Caco-2 (cell line): ENCODE results near the gene SLC11A1. TPM values are rescaled to one million over a fixed set of nuclear protein-coding genes. Genes with fewer than 3 reads are reported as not detected.

Experiments
- BruUV-seq: library from RNA; stranded (reverse); fragments of 400-500 nt; replicated peaks from 2 replicates; lab custom pipeline; 2021; lab: Mats Ljungman, UMichigan
- CTCF ChIA-PET: fragments of 300-600 bp; sonication (Branson Sonifier 250); formaldehyde crosslinking; loops from one replicate; lab custom pipeline; 2022; ENCODE audit warnings: antibody characterized with exemption; lab: Charles Lee
- POLR2A ChIA-PET: fragments of 300-600 bp; sonication (Branson Sonifier 250); formaldehyde crosslinking; loops from one replicate; lab custom pipeline; 2022; ENCODE audit warnings: antibody characterized with exemption; lab: Charles Lee
- DNase-seq, 2 experiments: peaks; one replicate each; pipeline versions ENCODE4 v3.0.0 to v3.0.0-alpha.2; 2020 to 2022
- H3K27me3 ChIP-seq: replicated peaks from 2 replicates; pipeline ENCODE4 v1.6.0; 2011; ENCODE audit warnings: low read length; ENCODE audit not compliant: control insufficient read depth, insufficient read depth
- H3K36me3 ChIP-seq: 2 replicates; pipeline ENCODE4 v1.5.1; 2011; ENCODE audit warnings: low read length; ENCODE audit not compliant: control insufficient read depth, insufficient read depth
- H3K4me1 ChIP-seq: fragments of 250-450 bp; sonication (Bioruptor Pico); 2 replicates; pipeline ENCODE4 v1.5.1; 2020; ENCODE audit warnings: mild to moderate bottlenecking
- H3K4me3 ChIP-seq: 2 replicates; pipeline ENCODE4 v1.5.1; 2011; ENCODE audit warnings: low read depth, mild to moderate bottlenecking, control low read depth, low read length
- H3K9me3 ChIP-seq: fragments of 250-450 bp; sonication (Bioruptor Pico); 2 replicates; pipeline ENCODE4 v1.5.1; 2020; ENCODE audit warnings: mild to moderate bottlenecking, moderate library complexity
- H3K27ac Mint-ChIP-seq: one replicate; pipeline ENCODE4 v1.8.0; 2022; ENCODE audit warnings: mixed read lengths; ENCODE audit not compliant: unreplicated experiment
- H3K27me3 Mint-ChIP-seq: one replicate; pipeline ENCODE4 v1.8.0; 2022; ENCODE audit warnings: mixed read lengths; ENCODE audit not compliant: insufficient read depth, unreplicated experiment
- H3K36me3 Mint-ChIP-seq: one replicate; pipeline ENCODE4 v1.8.0; 2022; ENCODE audit warnings: mild to moderate bottlenecking, mixed read lengths; ENCODE audit not compliant: insufficient read depth, unreplicated experiment
- H3K4me1 Mint-ChIP-seq: one replicate; pipeline ENCODE4 v1.8.0; 2022; ENCODE audit warnings: low read depth, mixed read lengths; ENCODE audit not compliant: unreplicated experiment
- H3K4me3 Mint-ChIP-seq: one replicate; pipeline ENCODE4 v1.8.0; 2022; ENCODE audit warnings: mild to moderate bottlenecking, moderate library complexity, mixed read lengths; ENCODE audit not compliant: unreplicated experiment
- H3K9me3 Mint-ChIP-seq: one replicate; pipeline ENCODE4 v1.8.0; 2022; ENCODE audit warnings: mixed read lengths; ENCODE audit not compliant: unreplicated experiment
- CTCF ChIP-seq, 2 experiments: fragments of 200-600 bp in 1 of 2; IDR thresholded peaks; 1 replicate in 1 of 2; 2 replicates in 1 of 2; pipeline versions ENCODE4 v1.5.1 to v1.8.0; 2011 to 2022; ENCODE audit warnings: antibody characterized with exemption in 1 of 2, control low read depth in 1 of 2, inconsistent platforms in 1 of 2, low read depth in 1 of 2, low read length in 1 of 2, mild to moderate bottlenecking in 1 of 2, moderate library complexity in 1 of 2; ENCODE audit not compliant: insufficient read depth in 1 of 2, severe bottlenecking in 1 of 2, unreplicated experiment in 1 of 2
- intact Hi-C: fragments of 100-400 bp; cut with micrococcal nuclease; formaldehyde crosslinking; loops from one replicate; pipeline ENCODE4 v1.10.0; 2022; ENCODE audit not compliant: unreplicated experiment
- total RNA-seq: library from RNA; stranded (reverse); gene quantifications from 2 replicates; pipeline ENCODE4 v1.2.3, GENCODE V29; 2022

Gene SLC11A1
- total RNA-seq, 1 experiment from 2014 or later: 0.32 TPM

- Mint-ChIP-seq H3K9me3 (no peaks in the 10 kb centered on the region), H3K36me3 (peaks cover 78% of the 10 kb centered on the region), H3K4me3 (peak overlapping the region; percentile 98), H3K4me1 (peaks cover 38% of the 10 kb centered on the region), H3K27ac (peak overlapping the region; percentile 98), H3K27me3 (no peaks in the 10 kb centered on the region)
- Histone ChIP-seq H3K4me3 (peak overlapping the region; percentile 77), H3K9me3 (no peaks in the 10 kb centered on the region), H3K36me3 (no peaks in the 10 kb centered on the region), H3K4me1 (peaks cover 27% of the 10 kb centered on the region), H3K27me3 (no peaks in the 10 kb centered on the region)
- intact Hi-C loops: no loop called here
- DNase-seq: peak in 1 of 2 experiments; percentile 76
- ChIA-PET POLR2A (interaction anchor here (0.5 to 2.1 kb wide), 8 partner anchors 19 to 724 kb away, joined by 3 to 17 read pairs (median 4); partner anchors contain the start of genes AAMP, PNKD and VIL1), CTCF (interaction anchor here (0.6 to 2.0 kb wide), 7 partner anchors 31 to 148 kb away, joined by 3 to 7 read pairs (median 3); partner anchors contain the start of gene CATIP)
- no TSS peak for BruUV-seq
- TF ChIP-seq CTCF (IDR thresholded peaks at IDR 0.05; ENCODE audit: insufficient read depth in 1 of 2, low read depth in 1 of 2, low read length in 1 of 2, severe bottlenecking in 1 of 2, unreplicated experiment in 1 of 2): no peak
Observed at GRCh38 chr2:218400167-218400929, 18.3 kb downstream of the SLC11A1 start.

- H3K4me3 ChIP-seq: peak overlapping the region; percentile 77
- DNase-seq: peak; percentile 86 to 91
- Mint-ChIP-seq H3K36me3 (peaks cover 81% of the 10 kb centered on the region), H3K9me3 (no peaks in the 10 kb centered on the region), H3K27ac (peak overlapping the region; percentile 53), H3K4me3 (peak overlapping the region; percentile 98), H3K27me3 (no peaks in the 10 kb centered on the region), H3K4me1 (peaks cover 36% of the 10 kb centered on the region)
- no peaks in the 10 kb centered on the region for H3K9me3 ChIP-seq
- intact Hi-C loops: no loop called here
- peaks cover 30% of the 10 kb centered on the region for H3K4me1 ChIP-seq
- no peaks in the 10 kb centered on the region for H3K36me3 ChIP-seq
- no peaks in the 10 kb centered on the region for H3K27me3 ChIP-seq
- TF ChIP-seq CTCF (IDR thresholded peaks at IDR 0.05; ENCODE audit: insufficient read depth in 1 of 2, low read depth in 1 of 2, low read length in 1 of 2, severe bottlenecking in 1 of 2, unreplicated experiment in 1 of 2): no peak
- ChIA-PET CTCF (interaction anchor here (0.6 to 2.0 kb wide), 2 partner anchors 63 to 106 kb away, joined by 3 to 4 read pairs; no protein-coding TSS in a partner anchor), POLR2A (interaction anchor here (1.0 to 2.1 kb wide), 3 partner anchors 17 to 108 kb away, joined by 3 to 17 read pairs (median 10); partner anchors contain the start of gene VIL1)
- no TSS peak for BruUV-seq
Observed at GRCh38 chr2:218400930-218401881, 19.1 kb downstream of the SLC11A1 start.

GRCh38 chr2:218401890-218402289 lies 19.8 kb downstream of the SLC11A1 start:
- intact Hi-C loops: no loop called here
- Histone ChIP-seq H3K4me3 (no peak overlapping the region), H3K4me1 (peaks cover 33% of the 10 kb centered on the region), H3K36me3 (no peaks in the 10 kb centered on the region), H3K9me3 (no peaks in the 10 kb centered on the region), H3K27me3 (no peaks in the 10 kb centered on the region)
- no peaks in the 10 kb centered on the region for H3K27me3 Mint-ChIP-seq
- H3K36me3 Mint-ChIP-seq: peaks cover 81% of the 10 kb centered on the region
- H3K4me3 Mint-ChIP-seq: peak overlapping the region; percentile 98
- no peak overlapping the region for H3K27ac Mint-ChIP-seq
- H3K9me3 Mint-ChIP-seq: no peaks in the 10 kb centered on the region
- ChIA-PET CTCF (interaction anchor here (2.0 kb wide), 1 partner anchor 106 kb away, joined by 4 read pairs; no protein-coding TSS in a partner anchor), POLR2A (interaction anchor here (1.0 kb wide), 1 partner anchor 17 kb away, joined by 3 read pairs; the partner anchor contains the start of gene VIL1)
- BruUV-seq: no TSS peak
- peaks cover 35% of the 10 kb centered on the region for H3K4me1 Mint-ChIP-seq
- no peak for TF ChIP-seq CTCF (IDR thresholded peaks at IDR 0.05; ENCODE audit: insufficient read depth in 1 of 2, low read depth in 1 of 2, low read length in 1 of 2, severe bottlenecking in 1 of 2, unreplicated experiment in 1 of 2)
- no peak for DNase-seq
